ENCODE data around the gene RAB20. TPM values are rescaled to one million over a fixed set of nuclear protein-coding genes. Genes with fewer than 3 reads are reported as not detected.

Gene RAB20
- total and polyA plus RNA-seq, 7 donors: 1.2 to 20.5 (median 2.9) TPM

GRCh38 chr13:110568612-110569011 lies 7.1 kb upstream of the RAB20 start:
- intact Hi-C loops (cut with DNase I): no loop called here
- no peak for DNase-seq
- no peaks in the 10 kb centered on the region for H3K36me3 ChIP-seq (ENCODE audit: insufficient read depth in 1 of 2, low read depth in 1 of 2)
- H3K9me3 ChIP-seq: no peaks in the 10 kb centered on the region
- TF ChIP-seq, protein P1, sequence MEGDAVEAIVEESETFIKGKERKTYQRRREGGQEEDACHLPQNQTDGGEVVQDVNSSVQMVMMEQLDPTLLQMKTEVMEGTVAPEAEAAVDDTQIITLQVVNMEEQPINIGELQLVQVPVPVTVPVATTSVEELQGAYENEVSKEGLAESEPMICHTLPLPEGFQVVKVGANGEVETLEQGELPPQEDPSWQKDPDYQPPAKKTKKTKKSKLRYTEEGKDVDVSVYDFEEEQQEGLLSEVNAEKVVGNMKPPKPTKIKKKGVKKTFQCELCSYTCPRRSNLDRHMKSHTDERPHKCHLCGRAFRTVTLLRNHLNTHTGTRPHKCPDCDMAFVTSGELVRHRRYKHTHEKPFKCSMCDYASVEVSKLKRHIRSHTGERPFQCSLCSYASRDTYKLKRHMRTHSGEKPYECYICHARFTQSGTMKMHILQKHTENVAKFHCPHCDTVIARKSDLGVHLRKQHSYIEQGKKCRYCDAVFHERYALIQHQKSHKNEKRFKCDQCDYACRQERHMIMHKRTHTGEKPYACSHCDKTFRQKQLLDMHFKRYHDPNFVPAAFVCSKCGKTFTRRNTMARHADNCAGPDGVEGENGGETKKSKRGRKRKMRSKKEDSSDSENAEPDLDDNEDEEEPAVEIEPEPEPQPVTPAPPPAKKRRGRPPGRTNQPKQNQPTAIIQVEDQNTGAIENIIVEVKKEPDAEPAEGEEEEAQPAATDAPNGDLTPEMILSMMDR (IDR thresholded peaks at IDR 0.05): no peak
- H3K27me3 ChIP-seq (ENCODE audit: insufficient read depth in 3 of 3, low read length in 2 of 3): peaks cover 0 to 20% (median 4%) of the 10 kb centered on the region in 3 donors
- 84 to 96% (median 93%) methylated on average over 3 of the region's 3 CpGs for WGBS, 3 donors
- H3K4me1 ChIP-seq: no peaks in the 10 kb centered on the region
- no peak overlapping the region for H3K27ac ChIP-seq
- ATAC-seq: no peak
- no peak overlapping the region for H3K4me3 ChIP-seq

- H3K27me3 ChIP-seq (ENCODE audit: insufficient read depth in 3 of 3, low read length in 2 of 3): peaks cover 0 to 6% (median 3%) of the 10 kb centered on the region in 3 donors
- WGBS, 3 donors: 78 to 82% (median 80%) methylated on average over 9 of the region's 9 CpGs
- no peak overlapping the region for H3K4me3 ChIP-seq
- TF ChIP-seq, protein P1 (IDR thresholded peaks at IDR 0.05): no peak
- DNase-seq (no peak), ATAC-seq (no peak)
- H3K36me3 ChIP-seq (ENCODE audit: insufficient read depth in 1 of 2, low read depth in 1 of 2): no peaks in the 10 kb centered on the region
- intact Hi-C loops (cut with DNase I): no loop called here
- peaks cover 11% of the 10 kb centered on the region for H3K4me1 ChIP-seq
- H3K9me3 ChIP-seq: no peaks in the 10 kb centered on the region
- no peak overlapping the region for H3K27ac ChIP-seq
Observed at GRCh38 chr13:110566171-110566570, 4.6 kb upstream of the RAB20 start.

DNA sequence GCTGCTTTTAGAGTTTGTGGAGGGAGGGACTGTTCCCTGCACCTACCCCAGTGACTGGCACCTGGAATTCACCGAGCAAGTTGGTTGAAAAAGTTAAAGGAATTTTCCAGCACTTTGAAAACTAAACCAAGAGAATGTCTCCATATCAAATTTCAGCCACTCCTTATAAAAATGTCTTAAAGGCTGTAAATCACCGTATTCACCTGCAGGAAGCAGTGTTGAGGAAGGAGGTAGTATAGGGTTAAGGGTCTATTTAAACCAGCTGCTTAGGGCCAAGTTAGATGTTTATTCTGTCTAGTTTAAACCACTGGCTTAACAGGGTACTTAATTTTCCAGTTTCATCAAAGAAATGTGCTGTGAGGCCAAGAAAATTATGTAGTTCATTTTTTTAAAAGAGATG lies 3.8 kb upstream of the RAB20 start:
- WGBS, 3 donors: 70 to 74% (median 71%) methylated on average over 2 of the region's 2 CpGs
- DNase-seq: no peak
- Histone ChIP-seq H3K4me3 (no peak overlapping the region), H3K36me3 (ENCODE audit: insufficient read depth in 1 of 2, low read depth in 1 of 2) (no peaks in the 10 kb centered on the region), H3K9me3 (no peaks in the 10 kb centered on the region), H3K27ac (no peak overlapping the region), H3K4me1 (peaks cover 11% of the 10 kb centered on the region), H3K27me3 (ENCODE audit: insufficient read depth in 3 of 3, low read length in 2 of 3) (peaks cover 0 to 3% (median 3%) of the 10 kb centered on the region in 3 donors)
- TF ChIP-seq, protein P1 (IDR thresholded peaks at IDR 0.05): no peak
- ATAC-seq: no peak
- intact Hi-C loops (cut with DNase I): no loop called here

GRCh38 chr13:110564472-110564985 lies 3.0 kb upstream of the RAB20 start:
- Histone ChIP-seq H3K4me1 (peaks cover 11% of the 10 kb centered on the region), H3K27ac (no peak overlapping the region), H3K36me3 (ENCODE audit: insufficient read depth in 1 of 2, low read depth in 1 of 2) (no peaks in the 10 kb centered on the region), H3K9me3 (no peaks in the 10 kb centered on the region), H3K4me3 (no peak overlapping the region), H3K27me3 (ENCODE audit: insufficient read depth in 3 of 3, low read length in 2 of 3) (peaks cover 0 to 3% (median 3%) of the 10 kb centered on the region in 3 donors)
- 95 to 100% (median 96%) methylated on average over 3 of the region's 3 CpGs for WGBS, 3 donors
- DNase-seq: no peak
- TF ChIP-seq, protein P1 (IDR thresholded peaks at IDR 0.05): no peak
- ATAC-seq: no peak
- intact Hi-C loops (cut with DNase I): loop anchor here in 1 of 2 donors (5.0 kb wide), 1 partner anchor 107 kb away; no protein-coding TSS in a partner anchor

GRCh38 chr13:110563463-110563774 lies 1.9 kb upstream of the RAB20 start:
- TF ChIP-seq, protein P1 (IDR thresholded peaks at IDR 0.05): no peak
- H3K36me3 ChIP-seq (ENCODE audit: insufficient read depth in 1 of 2, low read depth in 1 of 2): no peaks in the 10 kb centered on the region
- H3K27ac ChIP-seq: no peak overlapping the region
- WGBS, 3 donors: 94 to 98% (median 96%) methylated on average over 9 of the region's 9 CpGs
- peaks cover 0 to 3% (median 1%) of the 10 kb centered on the region in 3 donors for H3K27me3 ChIP-seq (ENCODE audit: insufficient read depth in 3 of 3, low read length in 2 of 3)
- ATAC-seq (no peak), DNase-seq (no peak)
- intact Hi-C loops (cut with DNase I): loop anchor here in 1 of 2 donors (5.0 kb wide), 1 partner anchor 106 kb away; no protein-coding TSS in a partner anchor
- H3K4me3 ChIP-seq: no peak overlapping the region
- peaks cover 11% of the 10 kb centered on the region for H3K4me1 ChIP-seq
- H3K9me3 ChIP-seq: no peaks in the 10 kb centered on the region
